Karpas-422 (cell line): Measurements from ENCODE around the gene HEATR9. TPM values are rescaled to one million over a fixed set of nuclear protein-coding genes. Genes with fewer than 3 reads are reported as not detected.

Experiments used
- DNase-seq: peaks from one replicate; pipeline ENCODE4 v3.0.0-alpha.2; 2015
- H2AFZ ChIP-seq: fragments of 200-600 bp; sonication (generic); 2 replicates; pipeline ENCODE4 v1.6.1; 2014; ENCODE audit warnings: antibody characterized with exemption, low read length, mixed read lengths
- H3K27ac ChIP-seq: fragments of 200-600 bp; sonication (generic); 2 replicates; pipeline ENCODE4 v1.5.1; 2014; ENCODE audit warnings: mild to moderate bottlenecking, low read length, moderate library complexity
- H3K27me3 ChIP-seq: fragments of 200-600 bp; sonication (generic); 2 replicates; pipeline ENCODE4 v1.6.1; 2014; ENCODE audit warnings: low read length, mixed read lengths
- H3K36me3 ChIP-seq: fragments of 200-600 bp; sonication (generic); 2 replicates; pipeline ENCODE4 v1.6.1; 2014; ENCODE audit warnings: low read length, mixed read lengths; ENCODE audit not compliant: insufficient read depth
- H3K4me1 ChIP-seq: fragments of 200-600 bp; sonication (generic); 2 replicates; pipeline ENCODE4 v1.6.1; 2014; ENCODE audit warnings: mild to moderate bottlenecking, low read length, mixed read lengths
- H3K4me2 ChIP-seq: fragments of 200-600 bp; sonication (generic); 2 replicates; pipeline ENCODE4 v1.6.1; 2014; ENCODE audit warnings: low read length, low read depth, mild to moderate bottlenecking; ENCODE audit not compliant: poor library complexity, severe bottlenecking
- H3K4me3 ChIP-seq: fragments of 200-600 bp; sonication (generic); 2 replicates; pipeline ENCODE4 v1.5.1; 2014; ENCODE audit warnings: mild to moderate bottlenecking, antibody characterized with exemption, low read length, mixed read lengths
- H3K79me2 ChIP-seq: fragments of 200-600 bp; sonication (generic); 2 replicates; pipeline ENCODE4 v1.6.1; 2014; ENCODE audit warnings: mild to moderate bottlenecking, low read length, mixed read lengths
- H3K9ac ChIP-seq: fragments of 200-600 bp; sonication (generic); 2 replicates; pipeline ENCODE4 v1.6.0; 2014; ENCODE audit warnings: low read length
- H3K9me2 ChIP-seq: fragments of 200-600 bp; sonication (generic), shearing (Covaris generic); replicated peaks from 2 replicates; pipeline ENCODE4 v1.6.0; 2014; ENCODE audit warnings: mild to moderate bottlenecking, low read length, moderate library complexity; ENCODE audit not compliant: insufficient read depth
- H3K9me3 ChIP-seq: fragments of 300-700, 200-600 bp; sonication (generic); 2 replicates; pipeline ENCODE4 v1.6.1; 2014; ENCODE audit warnings: low read length, mixed read lengths
- H4K20me1 ChIP-seq: fragments of 200-600 bp; sonication (generic); 2 replicates; pipeline ENCODE4 v1.6.1; 2014; ENCODE audit warnings: mild to moderate bottlenecking, antibody characterized with exemption, low read length, low read depth; ENCODE audit not compliant: insufficient read depth
- total RNA-seq: library from RNA; depleted of rRNA; stranded (reverse); fragments of >200 nt; shearing (Covaris generic); gene quantifications from 2 replicates; pipeline ENCODE4 v1.2.3, GENCODE V29; 2014; ENCODE audit warnings: low replicate concordance

The HEATR9 gene
- total RNA-seq, 1 experiment from 2014 or later = not detected

GRCh38 chr17:35890774-35891155 lies 22.1 kb upstream of the HEATR9 start:
- Histone ChIP-seq H4K20me1 (no peaks in the 10 kb centered on the region), H3K9ac (no peak overlapping the region), H3K4me2 (no peak overlapping the region), H3K79me2 (no peaks in the 10 kb centered on the region), H3K4me1 (no peaks in the 10 kb centered on the region), H3K9me2 (no peaks in the 10 kb centered on the region), H2AFZ (no peak overlapping the region), H3K27me3 (no peaks in the 10 kb centered on the region), H3K36me3 (no peaks in the 10 kb centered on the region), H3K9me3 (no peaks in the 10 kb centered on the region), H3K4me3 (no peak overlapping the region), H3K27ac (no peak overlapping the region)
- DNase-seq = no peak

DNA sequence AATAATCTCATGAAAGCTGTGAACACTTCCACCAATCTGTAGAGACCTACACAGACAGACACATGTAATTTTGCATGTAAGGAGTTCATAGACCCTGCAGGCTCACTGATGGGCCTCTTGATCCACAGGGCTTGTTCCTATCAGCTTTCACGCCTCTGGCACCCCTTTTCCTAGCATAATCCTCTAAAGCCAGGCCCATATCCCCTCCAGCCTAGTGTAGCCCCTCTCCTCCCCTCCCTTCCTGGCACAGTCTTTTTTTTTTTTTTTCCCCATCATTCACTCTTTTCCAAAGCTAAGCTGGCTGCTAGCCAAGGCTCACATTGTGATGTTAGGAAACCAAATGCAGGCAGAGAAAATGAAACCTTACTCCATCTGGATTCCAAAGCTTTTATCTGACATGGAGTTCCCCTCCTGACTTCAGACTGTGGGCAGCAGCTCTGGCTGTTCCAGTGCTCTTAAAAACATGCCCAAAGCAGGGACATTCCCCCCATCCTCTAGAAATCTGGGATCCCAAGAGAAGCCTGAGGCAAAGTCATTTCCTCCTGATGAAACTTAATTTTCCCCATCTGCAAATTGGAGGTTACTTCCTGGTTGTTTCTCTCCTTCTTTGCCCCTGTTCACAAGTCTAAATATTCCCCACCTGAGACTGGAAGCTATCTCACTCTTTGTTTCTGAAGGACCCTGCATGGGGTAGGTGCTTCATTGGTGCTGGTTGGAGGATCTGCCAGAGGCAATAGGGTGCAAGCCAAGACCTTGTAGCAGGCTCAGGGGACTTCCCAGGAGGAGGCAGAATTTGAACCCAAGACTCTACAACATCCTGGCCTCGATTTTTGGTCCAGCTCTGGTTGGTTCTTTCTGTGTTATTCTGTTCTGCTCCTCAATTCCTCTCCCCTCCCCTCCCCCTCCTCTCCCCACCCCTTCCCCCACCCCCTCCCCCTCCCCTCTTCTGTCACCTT lies 21.4 kb upstream of the HEATR9 start:
- H3K79me2 ChIP-seq = no peaks in the 10 kb centered on the region
- no peaks in the 10 kb centered on the region for H3K27me3 ChIP-seq
- H4K20me1 ChIP-seq = no peaks in the 10 kb centered on the region
- no peaks in the 10 kb centered on the region for H3K9me3 ChIP-seq
- no peaks in the 10 kb centered on the region for H3K9me2 ChIP-seq
- H3K4me1 ChIP-seq = no peaks in the 10 kb centered on the region
- DNase-seq = no peak
- H3K36me3 ChIP-seq = no peaks in the 10 kb centered on the region
- H3K4me3 ChIP-seq = no peak overlapping the region
- H3K9ac ChIP-seq = no peak overlapping the region
- H3K27ac ChIP-seq = no peak overlapping the region
- H2AFZ ChIP-seq = no peak overlapping the region
- H3K4me2 ChIP-seq = no peak overlapping the region

DNA sequence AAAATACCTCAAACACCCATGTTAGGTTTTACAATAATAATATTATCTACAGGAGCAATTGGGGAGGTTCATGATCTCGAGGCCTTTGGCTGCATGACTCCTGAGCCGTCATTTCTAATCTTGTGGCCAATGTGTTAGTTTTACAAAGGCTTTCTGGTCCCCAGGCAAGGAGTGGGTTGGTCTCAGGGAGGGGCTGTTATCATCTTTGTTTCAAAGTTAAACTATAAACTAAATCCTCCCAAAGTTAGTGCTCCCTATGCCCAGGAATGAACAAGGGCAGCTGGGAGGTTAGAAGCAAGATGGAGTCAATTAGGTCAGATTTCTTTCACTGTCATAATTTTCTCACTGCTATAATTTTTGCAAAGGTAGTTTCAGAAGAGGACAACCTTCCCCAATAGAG lies 20.6 kb upstream of the HEATR9 start:
- H3K27ac ChIP-seq = no peak overlapping the region
- H3K9me3 ChIP-seq = no peaks in the 10 kb centered on the region
- no peaks in the 10 kb centered on the region for H4K20me1 ChIP-seq
- DNase-seq = no peak
- no peak overlapping the region for H2AFZ ChIP-seq
- H3K4me1 ChIP-seq = no peaks in the 10 kb centered on the region
- no peaks in the 10 kb centered on the region for H3K27me3 ChIP-seq
- H3K4me3 ChIP-seq = no peak overlapping the region
- H3K9ac ChIP-seq = no peak overlapping the region
- no peaks in the 10 kb centered on the region for H3K36me3 ChIP-seq
- H3K79me2 ChIP-seq = no peaks in the 10 kb centered on the region
- H3K4me2 ChIP-seq = no peak overlapping the region
- no peaks in the 10 kb centered on the region for H3K9me2 ChIP-seq

DNA sequence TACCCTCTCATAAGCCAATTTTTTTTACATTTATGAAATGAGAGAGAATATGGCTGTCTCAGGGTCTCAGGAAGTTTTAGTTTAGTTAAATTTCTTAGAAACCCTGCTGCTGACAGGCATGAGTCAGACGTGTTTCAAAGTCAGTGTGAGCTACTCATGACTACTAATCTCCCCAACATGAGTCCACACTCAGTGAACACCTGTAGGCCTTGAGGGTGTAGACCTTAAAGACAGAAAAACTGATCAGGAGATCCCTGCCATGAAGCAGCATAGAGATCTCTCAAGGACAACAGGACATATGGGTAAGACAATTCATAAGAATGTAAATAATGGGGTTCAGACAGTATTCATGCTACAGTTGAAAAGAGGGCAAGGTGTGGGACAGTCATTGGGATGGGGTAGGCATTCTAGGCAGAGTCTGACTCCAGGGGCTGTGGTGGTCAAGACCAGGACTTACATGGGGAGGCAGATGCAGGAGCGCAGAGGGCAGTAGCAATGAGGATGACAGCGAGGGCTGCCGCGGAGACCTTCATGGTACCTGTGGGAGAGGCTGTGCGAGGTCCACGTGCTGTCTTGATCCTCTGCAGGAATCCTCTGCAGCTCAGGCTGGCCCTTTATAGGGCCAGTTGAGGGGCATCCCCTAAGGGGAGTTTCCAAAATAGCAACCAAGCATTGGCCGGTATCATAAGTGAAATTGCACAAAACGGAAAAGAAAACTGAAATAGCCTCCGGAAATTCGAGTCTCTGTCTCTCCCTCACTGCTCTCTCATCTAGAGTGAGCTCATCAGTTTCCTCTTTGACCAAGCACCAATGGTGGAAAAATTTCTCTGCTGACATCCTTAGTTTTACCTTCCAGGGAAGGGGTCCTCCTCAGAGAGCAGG lies 11.3 kb upstream of the HEATR9 start, which contains the start of gene CCL5:
Gene CCL5, minus strand, starts transcription at position 588 of the 882 bp plus-strand sequence.
- no peaks in the 10 kb centered on the region for H3K4me1 ChIP-seq
- no peak within 1 kb of the TSS for H2AFZ ChIP-seq
- no peak within 1 kb of the TSS for H3K27ac ChIP-seq
- no peak for DNase-seq
- no peaks in the 10 kb centered on the region for H4K20me1 ChIP-seq
- no peak within 1 kb of the TSS for H3K4me2 ChIP-seq
- H3K9me2 ChIP-seq = no peaks in the 10 kb centered on the region
- H3K36me3 ChIP-seq = no peaks in the 10 kb centered on the region
- no peaks in the 10 kb centered on the region for H3K27me3 ChIP-seq
- H3K4me3 ChIP-seq = no peak within 1 kb of the TSS
- H3K9me3 ChIP-seq = no peaks in the 10 kb centered on the region
- no peaks in the 10 kb centered on the region for H3K79me2 ChIP-seq
- H3K9ac ChIP-seq = no peak within 1 kb of the TSS

DNA sequence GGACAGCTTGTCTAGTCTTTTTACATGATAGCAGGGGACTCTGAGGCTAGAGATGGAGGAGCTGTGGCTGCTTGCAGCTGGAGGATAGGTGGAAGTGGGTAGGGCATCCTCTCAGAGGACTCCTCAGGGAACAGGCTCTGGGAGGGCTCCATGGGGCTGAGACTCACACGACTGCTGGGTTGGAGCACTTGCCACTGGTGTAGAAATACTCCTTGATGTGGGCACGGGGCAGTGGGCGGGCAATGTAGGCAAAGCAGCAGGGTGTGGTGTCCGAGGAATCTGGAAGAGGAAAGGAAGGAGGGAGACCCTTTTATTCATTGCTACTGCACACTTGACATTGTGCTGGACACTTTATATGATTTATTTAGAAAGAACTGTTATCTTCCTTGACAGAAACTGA lies 9.7 kb upstream of the HEATR9 start:
- no peaks in the 10 kb centered on the region for H3K27me3 ChIP-seq
- H2AFZ ChIP-seq = no peak overlapping the region
- H3K79me2 ChIP-seq = no peaks in the 10 kb centered on the region
- DNase-seq = no peak
- H3K4me3 ChIP-seq = no peak overlapping the region
- H3K9me2 ChIP-seq = no peaks in the 10 kb centered on the region
- H4K20me1 ChIP-seq = no peaks in the 10 kb centered on the region
- H3K36me3 ChIP-seq = no peaks in the 10 kb centered on the region
- H3K4me1 ChIP-seq = no peaks in the 10 kb centered on the region
- H3K9ac ChIP-seq = no peak overlapping the region
- H3K27ac ChIP-seq = no peak overlapping the region
- H3K4me2 ChIP-seq = no peak overlapping the region
- H3K9me3 ChIP-seq = no peaks in the 10 kb centered on the region

- Histone ChIP-seq H3K9me3 (no peaks in the 10 kb centered on the region), H3K36me3 (no peaks in the 10 kb centered on the region), H3K27ac (no peak overlapping the region), H3K4me1 (no peaks in the 10 kb centered on the region), H3K4me3 (no peak overlapping the region), H2AFZ (no peak overlapping the region), H3K9me2 (no peaks in the 10 kb centered on the region), H4K20me1 (no peaks in the 10 kb centered on the region), H3K9ac (no peak overlapping the region), H3K27me3 (no peaks in the 10 kb centered on the region), H3K79me2 (no peaks in the 10 kb centered on the region), H3K4me2 (no peak overlapping the region)
- no peak for DNase-seq
Measured at GRCh38 chr17:35877345-35878029, 8.8 kb upstream of the HEATR9 start.

- no peaks in the 10 kb centered on the region for H4K20me1 ChIP-seq
- no peaks in the 10 kb centered on the region for H3K27me3 ChIP-seq
- DNase-seq = no peak
- no peak overlapping the region for H3K4me2 ChIP-seq
- H3K9me2 ChIP-seq = no peaks in the 10 kb centered on the region
- no peak overlapping the region for H3K4me3 ChIP-seq
- no peaks in the 10 kb centered on the region for H3K36me3 ChIP-seq
- H3K79me2 ChIP-seq = no peaks in the 10 kb centered on the region
- no peaks in the 10 kb centered on the region for H3K4me1 ChIP-seq
- H3K27ac ChIP-seq = no peak overlapping the region
- H2AFZ ChIP-seq = no peak overlapping the region
- H3K9me3 ChIP-seq = no peaks in the 10 kb centered on the region
- H3K9ac ChIP-seq = no peak overlapping the region
Measured at GRCh38 chr17:35876534-35876933, 7.8 kb upstream of the HEATR9 start.

DNA sequence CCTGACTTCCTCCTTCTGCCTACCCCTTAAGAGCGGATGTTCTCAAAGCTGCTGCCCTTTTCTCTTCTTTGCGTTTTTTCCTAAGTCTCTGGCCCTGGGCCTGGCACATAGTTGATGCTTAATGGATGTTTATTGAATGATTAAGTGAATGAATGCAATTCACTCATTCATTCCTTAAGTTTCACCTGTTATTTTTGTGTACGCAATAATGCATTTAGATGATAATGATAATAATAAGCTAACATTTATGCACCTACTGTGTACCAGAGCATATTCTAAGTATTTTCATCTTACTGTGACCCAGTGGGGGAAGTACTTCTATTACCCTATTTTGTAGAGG lies 7.1 kb upstream of the HEATR9 start:
- Histone ChIP-seq H3K4me2 (no peak overlapping the region), H3K27me3 (no peaks in the 10 kb centered on the region), H3K36me3 (no peaks in the 10 kb centered on the region), H3K9me3 (no peaks in the 10 kb centered on the region), H4K20me1 (no peaks in the 10 kb centered on the region), H2AFZ (no peak overlapping the region), H3K79me2 (no peaks in the 10 kb centered on the region), H3K4me1 (no peaks in the 10 kb centered on the region), H3K9me2 (no peaks in the 10 kb centered on the region), H3K27ac (no peak overlapping the region), H3K4me3 (no peak overlapping the region), H3K9ac (no peak overlapping the region)
- no peak for DNase-seq
